GM18520 (cell line): ENCODE results near the gene C6orf89.
"Not testable (repeated sequence)": the region's sequence is repeated elsewhere in the genome, so short reads cannot be mapped to it uniquely, and the experiment has no call there.

Experiments used
- ATAC-seq: cut with Tn5 transposase; IDR thresholded peaks from one replicate; pipeline ENCODE4 v1.9.1; 2021; ENCODE audit not compliant: unreplicated experiment

Gene C6orf89

GRCh38 chr6:36945301-36945700 is 59.5 kb downstream of the C6orf89 start:
- no peak for ATAC-seq

DNA sequence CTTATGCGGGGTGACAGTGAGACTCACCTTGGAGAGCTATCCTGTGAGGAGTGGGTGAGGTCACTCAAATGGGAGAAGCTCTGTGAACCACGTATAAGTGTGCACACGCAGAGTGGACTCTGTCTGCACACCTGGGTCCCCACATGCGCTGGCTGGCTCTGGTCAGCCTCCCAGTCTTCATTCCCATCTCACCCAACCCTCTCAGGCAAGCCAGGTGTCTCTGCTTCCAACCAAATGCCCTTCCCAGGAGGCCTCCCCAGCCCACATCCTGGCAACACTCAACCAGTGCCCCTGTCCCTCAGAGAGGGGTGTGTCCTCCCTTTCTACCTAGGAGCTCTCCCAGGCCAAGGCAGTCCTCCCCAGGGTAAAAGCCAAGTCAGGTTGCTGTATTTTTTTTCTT is 60.8 kb downstream of the C6orf89 start:
- ATAC-seq = no peak

DNA sequence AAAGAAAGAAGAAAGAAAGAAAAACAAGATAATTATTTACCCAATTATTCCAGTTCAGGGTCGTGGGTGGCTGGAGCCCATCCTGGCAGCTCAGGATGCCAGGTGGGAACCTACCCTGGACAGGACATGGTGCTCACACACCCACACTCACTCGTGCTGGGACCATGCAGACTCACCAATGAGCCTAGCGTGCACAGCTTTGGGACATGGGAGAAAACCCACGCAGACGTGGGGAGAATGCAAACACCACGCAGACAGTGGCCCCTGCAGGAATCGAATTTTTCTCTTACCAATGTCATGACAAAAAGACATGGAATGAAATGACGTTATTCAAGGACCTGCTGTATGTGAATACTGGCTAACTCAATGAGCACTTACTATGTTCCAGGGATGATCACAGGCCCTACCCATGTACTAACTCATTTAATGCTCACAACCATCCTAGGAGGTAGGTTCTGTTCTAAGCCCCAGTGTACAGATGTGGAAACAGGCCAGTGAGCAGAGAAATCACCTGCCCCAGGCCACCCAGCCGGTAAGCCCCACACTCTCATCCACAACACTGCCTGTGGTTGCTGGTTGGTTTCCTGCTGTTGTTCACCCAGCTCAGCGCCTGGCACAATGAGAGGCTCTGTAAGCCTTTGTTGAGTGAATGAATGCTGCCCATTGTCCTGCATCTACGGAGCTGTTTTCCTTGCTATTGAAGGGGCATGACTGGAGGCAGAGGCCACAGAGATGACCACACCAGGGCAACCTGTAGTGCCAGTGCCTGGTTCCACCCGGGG is 62.0 kb downstream of the C6orf89 start:
- no peak for ATAC-seq

DNA sequence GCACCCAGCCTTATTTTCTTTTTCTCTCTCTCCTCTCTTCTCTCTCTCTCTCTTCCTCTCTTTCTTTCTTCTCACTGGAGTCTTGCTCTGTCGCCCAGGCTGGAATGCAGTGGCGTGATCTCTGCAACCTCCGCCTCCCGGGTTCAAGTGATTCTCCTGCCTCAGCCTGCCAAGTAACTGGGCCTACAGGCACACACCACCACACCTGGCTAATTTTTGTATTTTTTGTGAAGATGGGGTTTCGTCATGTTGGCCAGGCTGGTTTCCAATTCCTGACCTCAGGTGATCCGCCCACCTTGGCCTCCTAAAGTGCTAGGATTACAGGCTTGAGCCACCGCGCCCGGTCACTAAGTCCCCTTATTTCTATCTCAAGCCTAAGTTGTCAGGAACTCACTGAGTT is 63.3 kb downstream of the C6orf89 start:
- ATAC-seq = not testable (repeated sequence)

GRCh38 chr6:36949636-36950035 is 63.9 kb downstream of the C6orf89 start:
- no peak for ATAC-seq

GRCh38 chr6:36953931-36954261 is 68.1 kb downstream of the C6orf89 start:
- no peak for ATAC-seq

DNA sequence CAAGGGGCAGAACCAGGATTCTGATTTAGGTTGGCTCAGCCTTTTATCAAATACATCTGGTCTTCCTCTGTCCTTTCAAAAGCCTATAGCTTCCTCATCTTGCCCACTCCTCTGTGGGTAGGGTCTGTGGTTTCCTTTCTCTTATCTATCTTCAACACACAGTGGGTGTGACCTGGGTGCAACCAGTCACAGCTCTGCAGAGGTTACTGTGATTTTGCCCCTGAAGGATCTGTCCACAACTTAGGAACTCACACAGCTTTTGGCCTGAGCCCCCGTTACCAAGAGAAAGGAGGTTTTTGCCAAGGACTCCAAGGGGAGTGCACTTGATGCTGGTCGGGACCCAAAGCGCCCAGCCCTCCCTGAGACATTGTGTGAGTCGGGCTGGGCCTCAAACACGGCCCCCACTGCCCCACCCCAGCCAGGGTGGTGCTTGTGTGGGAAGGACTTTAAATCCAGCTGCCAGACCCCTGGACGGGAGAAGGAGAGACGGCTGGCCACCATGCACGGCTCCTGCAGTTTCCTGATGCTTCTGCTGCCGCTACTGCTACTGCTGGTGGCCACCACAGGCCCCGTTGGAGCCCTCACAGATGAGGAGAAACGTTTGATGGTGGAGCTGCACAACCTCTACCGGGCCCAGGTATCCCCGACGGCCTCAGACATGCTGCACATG is 68.6 kb downstream of the C6orf89 start, which contains the start of gene PI16:
TSS of gene PI16 (plus strand) at position 477 of the 670 bp plus-strand sequence. CDS start at position 500, 23 bp downstream.
- ATAC-seq = no peak

- ATAC-seq = no peak
Measured at GRCh38 chr6:36955136-36955535, 69.4 kb downstream of the C6orf89 start.

- ATAC-seq = no peak
Measured at GRCh38 chr6:36955671-36956445, 70.1 kb downstream of the C6orf89 start.

- ATAC-seq = no peak
Measured at GRCh38 chr6:36956446-36956820, 70.7 kb downstream of the C6orf89 start.

- no peak for ATAC-seq
Measured at GRCh38 chr6:36957773-36958271, 72.1 kb downstream of the C6orf89 start.

GRCh38 chr6:36958775-36959554 is 73.2 kb downstream of the C6orf89 start:
- no peak for ATAC-seq

DNA sequence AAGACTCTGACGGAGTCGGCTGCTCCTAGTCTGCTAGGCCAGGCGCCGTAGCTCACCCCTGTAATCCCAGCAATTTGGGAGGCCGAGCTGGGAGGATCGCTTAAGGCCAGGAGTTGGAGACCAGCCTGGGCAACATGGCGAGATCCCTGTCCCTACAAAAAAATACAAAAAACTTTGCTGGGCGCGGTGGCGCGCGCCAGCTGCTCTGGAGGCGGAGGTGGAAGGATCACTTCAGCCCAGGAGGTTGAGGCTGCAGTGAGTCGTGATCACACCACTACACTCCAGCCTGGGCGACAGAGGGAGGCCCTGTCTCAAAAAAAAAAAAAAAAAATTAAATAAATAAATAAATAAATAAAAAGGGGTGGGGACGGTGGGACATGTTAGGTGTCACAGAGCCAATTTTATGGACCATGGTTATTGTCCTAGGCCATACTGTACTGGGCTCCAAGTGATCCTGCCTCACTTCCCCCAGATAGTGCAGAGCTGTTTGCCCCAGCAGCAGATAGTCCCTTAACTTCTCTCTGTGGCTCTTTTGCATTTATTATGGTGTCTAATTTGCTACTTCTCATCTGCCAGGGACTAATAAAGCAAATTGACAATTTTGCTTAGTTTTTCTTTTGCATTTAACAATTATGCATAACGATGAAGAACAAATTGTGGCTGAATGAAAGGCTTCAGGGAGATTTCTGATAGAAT is 74.0 kb downstream of the C6orf89 start:
- ATAC-seq = no peak

- no peak for ATAC-seq
Measured at GRCh38 chr6:36961441-36962435, 76.0 kb downstream of the C6orf89 start.

DNA sequence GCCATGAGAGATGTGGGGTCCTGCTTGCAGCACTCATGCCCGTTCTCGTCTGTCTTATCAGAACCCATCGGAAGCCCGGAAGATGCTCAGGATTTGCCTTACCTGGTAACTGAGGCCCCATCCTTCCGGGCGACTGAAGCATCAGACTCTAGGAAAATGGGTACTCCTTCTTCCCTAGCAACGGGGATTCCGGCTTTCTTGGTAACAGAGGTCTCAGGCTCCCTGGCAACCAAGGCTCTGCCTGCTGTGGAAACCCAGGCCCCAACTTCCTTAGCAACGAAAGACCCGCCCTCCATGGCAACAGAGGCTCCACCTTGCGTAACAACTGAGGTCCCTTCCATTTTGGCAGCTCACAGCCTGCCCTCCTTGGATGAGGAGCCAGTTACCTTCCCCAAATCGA is 77.1 kb downstream of the C6orf89 start:
- ATAC-seq = no peak

DNA sequence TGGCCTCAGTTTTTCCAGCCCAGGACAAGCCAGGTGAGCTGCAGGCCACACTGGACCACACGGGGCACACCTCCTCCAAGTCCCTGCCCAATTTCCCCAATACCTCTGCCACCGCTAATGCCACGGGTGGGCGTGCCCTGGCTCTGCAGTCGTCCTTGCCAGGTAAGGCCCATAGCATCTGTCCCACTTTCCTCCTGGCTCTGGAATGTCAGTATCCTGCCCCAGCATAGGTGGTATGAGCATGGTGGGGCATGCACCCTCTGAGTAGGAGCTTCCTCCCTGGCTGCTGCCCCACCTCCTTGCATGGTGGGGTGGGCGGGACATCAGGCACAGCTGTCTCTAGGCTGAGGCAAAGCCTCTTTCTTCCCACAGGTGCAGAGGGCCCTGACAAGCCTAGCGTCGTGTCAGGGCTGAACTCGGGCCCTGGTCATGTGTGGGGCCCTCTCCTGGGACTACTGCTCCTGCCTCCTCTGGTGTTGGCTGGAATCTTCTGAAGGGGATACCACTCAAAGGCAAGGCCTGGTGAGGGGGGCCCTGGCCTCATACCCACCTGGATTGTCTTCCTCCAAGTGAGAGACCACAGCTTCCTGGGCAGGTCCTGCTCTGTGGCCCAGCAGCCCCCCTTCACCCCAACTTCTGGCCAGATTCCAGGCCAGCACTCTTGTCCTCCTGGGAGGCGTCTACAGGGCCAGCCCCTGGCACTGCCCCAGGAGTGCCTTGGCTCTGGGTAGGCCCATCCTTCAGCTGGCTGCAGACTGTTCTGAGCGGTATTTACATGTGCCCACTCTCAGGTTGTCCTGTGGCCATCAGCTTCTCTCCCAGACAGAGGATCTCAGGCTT is 77.9 kb downstream of the C6orf89 start:
- no peak for ATAC-seq

DNA sequence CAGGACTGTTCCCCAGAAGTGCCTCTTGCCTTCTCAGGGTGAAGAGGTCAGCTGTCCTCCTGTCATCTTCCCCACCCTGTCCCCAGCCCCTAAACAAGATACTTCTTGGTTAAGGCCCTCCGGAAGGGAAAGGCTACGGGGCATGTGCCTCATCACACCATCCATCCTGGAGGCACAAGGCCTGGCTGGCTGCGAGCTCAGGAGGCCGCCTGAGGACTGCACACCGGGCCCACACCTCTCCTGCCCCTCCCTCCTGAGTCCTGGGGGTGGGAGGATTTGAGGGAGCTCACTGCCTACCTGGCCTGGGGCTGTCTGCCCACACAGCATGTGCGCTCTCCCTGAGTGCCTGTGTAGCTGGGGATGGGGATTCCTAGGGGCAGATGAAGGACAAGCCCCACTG is 78.6 kb downstream of the C6orf89 start:
- ATAC-seq = no peak

GRCh38 chr6:36964908-36965307 is 79.2 kb downstream of the C6orf89 start:
- no peak for ATAC-seq
